HepG2 (cell line): ENCODE results near the gene SIAE. TPM values are rescaled to one million over a fixed set of nuclear protein-coding genes. Genes with fewer than 3 reads are reported as not detected.

Experiments
- ATAC-seq: fragments of 200-7000 bp; cut with Tn5 transposase; 3 replicates; pipeline ENCODE4 v1.9.1; 2020; ENCODE audit warnings: mild to moderate bottlenecking, moderate library complexity
- BruUV-seq: library from RNA; stranded (reverse); fragments of 400-500 nt; replicated peaks from 2 replicates; lab custom pipeline; 2021; lab: Mats Ljungman, UMichigan
- CTCF ChIA-PET: fragments of 300-600 bp; formaldehyde crosslinking; extraction: SDS; loops from one replicate; lab custom pipeline; 2021; ENCODE audit warnings: low total read pairs, inconsistent platforms, low intra/inter-chr PET ratio; lab: Yijun Ruan, JAX
- POLR2A ChIA-PET: fragments of 350-600 bp; sonication (Branson Sonifier 250); formaldehyde crosslinking; loops from one replicate; lab custom pipeline; 2020; ENCODE audit warnings: antibody characterized with exemption, inconsistent platforms; lab: Yijun Ruan, JAX
- DNase-seq: peaks from one replicate; pipeline ENCODE4 v3.0.0-alpha.2; 2015; ENCODE audit warnings: low spot score
- FAIRE-seq: peaks from 3 replicates; lab custom pipeline; 2011; peaks lifted over from hg19 to GRCh38; lab: Jason Lieb, UNC
- H2AFZ ChIP-seq: one replicate; pipeline ENCODE4 v1.6.1; 2011; ENCODE audit warnings: low read length, inconsistent platforms
- H3K27ac ChIP-seq: fragments of 300-600 bp; 3 replicates; pipeline ENCODE4 v1.8.0; 2011; ENCODE audit warnings: mixed run types, mild to moderate bottlenecking, mixed read lengths, low read length, inconsistent platforms; ENCODE audit not compliant: insufficient read depth; ENCODE audit errors: extremely low read length
- H3K27me3 ChIP-seq, 2 experiments: fragments of 200-600 bp in 1 of 2; 2 replicates in 1 of 2; 3 replicates in 1 of 2; pipeline versions ENCODE4 v1.6.0 to v1.8.0; 2011; ENCODE audit warnings: low read length in 2 of 2, mild to moderate bottlenecking in 2 of 2, moderate library complexity in 2 of 2, inconsistent platforms in 1 of 2; ENCODE audit not compliant: insufficient read depth in 2 of 2, control insufficient read depth in 1 of 2
- H3K36me3 ChIP-seq, 2 experiments: fragments of 200-600 bp in 1 of 2; replicated peaks in 1 of 2; 2 replicates in 1 of 2; 3 replicates in 1 of 2; pipeline versions ENCODE4 v1.5.1 to v1.8.0; 2011; ENCODE audit warnings: low read length in 2 of 2, inconsistent platforms in 1 of 2; ENCODE audit not compliant: insufficient read depth in 2 of 2, control insufficient read depth in 1 of 2
- H3K4me1 ChIP-seq: 2 replicates; pipeline ENCODE4 v1.5.1; 2012; ENCODE audit warnings: low read length, inconsistent platforms; ENCODE audit not compliant: insufficient read depth
- H3K4me2 ChIP-seq: 2 replicates; pipeline ENCODE4 v1.6.0; 2011; ENCODE audit warnings: low read depth, low read length, inconsistent platforms
- H3K4me3 ChIP-seq, 3 experiments: fragments of 200-600 bp in 1 of 3; sonication (generic), shearing (Covaris generic) in 1 of 3; replicated peaks in 1 of 3; 2 replicates each; pipeline ENCODE4 v1.5.1; 2011 to 2016; ENCODE audit warnings: low read length in 3 of 3, inconsistent platforms in 2 of 3, low read depth in 2 of 3, mild to moderate bottlenecking in 2 of 3, control low read depth in 1 of 3, mixed read lengths in 1 of 3; ENCODE audit not compliant: insufficient read depth in 1 of 3
- H3K79me2 ChIP-seq: one replicate; pipeline ENCODE4 v1.6.1; 2011; ENCODE audit warnings: low read length, inconsistent platforms; ENCODE audit not compliant: insufficient read depth
- H3K9ac ChIP-seq: 2 replicates; pipeline ENCODE4 v1.6.0; 2011; ENCODE audit warnings: mild to moderate bottlenecking, low read depth, low read length, inconsistent platforms; ENCODE audit not compliant: insufficient read depth
- H3K9me3 ChIP-seq: 2 replicates; pipeline ENCODE4 v1.5.1; 2012; ENCODE audit warnings: mild to moderate bottlenecking, low read length
- H4K20me1 ChIP-seq: 2 replicates; pipeline ENCODE4 v1.6.0; 2011; ENCODE audit warnings: inconsistent platforms, mild to moderate bottlenecking, low read length, moderate library complexity; ENCODE audit not compliant: insufficient read depth
- ZC3H13 ChIP-seq: sonication (generic); formaldehyde crosslinking; IDR thresholded peaks from 2 replicates; pipeline ENCODE4 v1.8.1; 2023; ENCODE audit warnings: mild to moderate bottlenecking, missing genetic modification reagents, moderate library complexity
- WGBS: methylation state at CpG from one replicate; pipeline ENCODE4 v1.1.6; 2017; ENCODE audit warnings: low lambda C conversion rate; 5-methylcytosine and 5-hydroxymethylcytosine counted together
- in situ Hi-C: cut with HindIII; loops from 2 replicates; pipeline ENCODE4 v1.10.0; 2017; ENCODE audit warnings: low pct_unique_long_range_greater_than_20kb; ENCODE audit not compliant: extremely low pct_ligation_motif_present
- intact Hi-C: fragments of 100-400 bp; cut with micrococcal nuclease; formaldehyde crosslinking; loops from one replicate; pipeline ENCODE4 v1.10.0; 2022; ENCODE audit not compliant: unreplicated experiment
- polyA plus RNA-seq, 8 experiments: library from polyadenylated mRNA; depleted of rRNA in 3 of 8; stranded (reverse) in 7 of 8; unstranded in 1 of 8; fragments of >200 nt; fragmentation: Illumina TruSeq in 4 of 8; extraction: Trizol in 4 of 8; gene quantifications; 2 replicates each; pipeline versions ENCODE4 v1.2.1 to v1.2.3, GENCODE V29; 2011 to 2016; ENCODE audit warnings: low read depth in 4 of 8, missing spikeins in 1 of 8, mixed read lengths in 1 of 8; ENCODE audit not compliant: insufficient read depth in 1 of 8
- total RNA-seq, 5 experiments: library from RNA; depleted of rRNA; stranded (reverse); fragments of >200 nt; fragmentation: Illumina TruSeq; extraction: Trizol; gene quantifications; 2 replicates each; pipeline ENCODE4 v1.2.3, GENCODE V29; 2016; ENCODE audit warnings: low read depth in 1 of 5
- TF ChIP-seq, protein P1 (sequence below), 2 experiments: sonication (generic) in 1 of 2; formaldehyde crosslinking in 1 of 2; IDR thresholded peaks; 2 replicates each; pipeline versions ENCODE4 v1.4.0 to v1.6.1; 2016 to 2020; ENCODE audit warnings: borderline replicate concordance in 1 of 2, low read depth in 1 of 2, mild to moderate bottlenecking in 1 of 2, missing genetic modification reagents in 1 of 2
- TF ChIP-seq, protein P2 (sequence below), 2 experiments: fragments of 450-650 bp in 1 of 2; sonication (generic) in 1 of 2; formaldehyde crosslinking in 1 of 2; IDR thresholded peaks; 2 replicates each; pipeline versions ENCODE4 v1.6.1 to v1.8.0; 2016 to 2022; ENCODE audit warnings: antibody characterized with exemption in 1 of 2, mild to moderate bottlenecking in 1 of 2, missing genetic modification reagents in 1 of 2

SIAE gene
- total and polyA plus RNA-seq, 2 of the 13 experiments (the other 11 are each of a cell fraction or from before 2014, with no cell fraction given): 7.0 to 22.4 TPM

DNA sequence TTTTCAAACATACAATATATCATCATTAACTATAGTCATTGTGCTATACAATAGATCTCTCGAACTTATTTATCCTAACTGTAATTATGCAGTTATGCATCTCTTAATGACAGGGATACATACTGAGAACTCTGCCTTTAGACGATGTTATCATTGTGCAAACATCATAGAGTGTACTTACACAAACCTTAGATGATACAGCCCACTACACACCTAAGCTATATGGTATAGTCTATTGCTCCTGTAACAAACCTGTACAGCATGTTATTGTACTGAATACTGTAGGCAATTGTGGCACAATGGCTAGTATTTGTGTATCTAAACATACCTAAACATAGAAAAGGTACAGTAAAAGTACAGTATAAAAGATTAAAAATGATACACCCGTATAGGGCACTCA lies 38.9 kb upstream of the SIAE start (continued):
- TF ChIP-seq, protein P1, sequence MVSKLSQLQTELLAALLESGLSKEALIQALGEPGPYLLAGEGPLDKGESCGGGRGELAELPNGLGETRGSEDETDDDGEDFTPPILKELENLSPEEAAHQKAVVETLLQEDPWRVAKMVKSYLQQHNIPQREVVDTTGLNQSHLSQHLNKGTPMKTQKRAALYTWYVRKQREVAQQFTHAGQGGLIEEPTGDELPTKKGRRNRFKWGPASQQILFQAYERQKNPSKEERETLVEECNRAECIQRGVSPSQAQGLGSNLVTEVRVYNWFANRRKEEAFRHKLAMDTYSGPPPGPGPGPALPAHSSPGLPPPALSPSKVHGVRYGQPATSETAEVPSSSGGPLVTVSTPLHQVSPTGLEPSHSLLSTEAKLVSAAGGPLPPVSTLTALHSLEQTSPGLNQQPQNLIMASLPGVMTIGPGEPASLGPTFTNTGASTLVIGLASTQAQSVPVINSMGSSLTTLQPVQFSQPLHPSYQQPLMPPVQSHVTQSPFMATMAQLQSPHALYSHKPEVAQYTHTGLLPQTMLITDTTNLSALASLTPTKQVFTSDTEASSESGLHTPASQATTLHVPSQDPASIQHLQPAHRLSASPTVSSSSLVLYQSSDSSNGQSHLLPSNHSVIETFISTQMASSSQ (IDR thresholded peaks at IDR 0.05; ENCODE audit: low read depth): no peak
- TF ChIP-seq, protein P1 (CRISPR knock-in tag; IDR thresholded peaks at IDR 0.05; ENCODE audit: borderline replicate concordance): no peak

DNA sequence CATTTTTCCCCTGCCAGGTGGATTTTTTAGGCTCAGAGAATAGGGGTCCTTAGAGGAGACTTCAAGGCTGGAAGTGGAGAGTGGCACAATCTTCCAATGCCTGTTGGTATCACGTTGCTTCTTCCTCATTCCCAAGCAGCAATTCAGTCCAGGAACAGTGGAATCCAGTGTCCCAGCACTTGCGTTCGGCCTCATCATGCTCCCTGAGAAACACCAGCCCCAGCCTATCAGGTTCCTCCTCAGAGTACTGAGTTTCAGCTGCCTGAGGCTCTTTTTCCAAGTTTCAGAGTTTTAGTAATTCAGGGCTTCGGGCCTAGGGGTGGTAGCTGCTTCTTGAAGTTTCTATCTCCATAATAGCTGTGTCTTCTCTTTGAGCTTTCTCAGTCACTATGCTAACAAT lies 34.3 kb upstream of the SIAE start:
- Histone ChIP-seq H3K4me1 (no peaks in the 10 kb centered on the region), H3K4me2 (no peak overlapping the region), H3K9me3 (no peaks in the 10 kb centered on the region), H3K27ac (no peak overlapping the region), H3K4me3 (no peak overlapping the region), H3K9ac (no peak overlapping the region), H3K27me3 (peaks cover 0 to 14% of the 10 kb centered on the region in 2 experiments; a peak in 3 of 5 replicates), H3K36me3 (no peaks in the 10 kb centered on the region), H4K20me1 (no peaks in the 10 kb centered on the region), H3K79me2 (no peaks in the 10 kb centered on the region), H2AFZ (no peak overlapping the region)
- WGBS: 0% methylated on average over 2 of the region's 4 CpGs
- ATAC-seq (no peak), FAIRE-seq (no peak), DNase-seq (no peak)
- in situ Hi-C loops: no loop called here
- intact Hi-C loops: no loop called here
- TF ChIP-seq, protein P2, sequence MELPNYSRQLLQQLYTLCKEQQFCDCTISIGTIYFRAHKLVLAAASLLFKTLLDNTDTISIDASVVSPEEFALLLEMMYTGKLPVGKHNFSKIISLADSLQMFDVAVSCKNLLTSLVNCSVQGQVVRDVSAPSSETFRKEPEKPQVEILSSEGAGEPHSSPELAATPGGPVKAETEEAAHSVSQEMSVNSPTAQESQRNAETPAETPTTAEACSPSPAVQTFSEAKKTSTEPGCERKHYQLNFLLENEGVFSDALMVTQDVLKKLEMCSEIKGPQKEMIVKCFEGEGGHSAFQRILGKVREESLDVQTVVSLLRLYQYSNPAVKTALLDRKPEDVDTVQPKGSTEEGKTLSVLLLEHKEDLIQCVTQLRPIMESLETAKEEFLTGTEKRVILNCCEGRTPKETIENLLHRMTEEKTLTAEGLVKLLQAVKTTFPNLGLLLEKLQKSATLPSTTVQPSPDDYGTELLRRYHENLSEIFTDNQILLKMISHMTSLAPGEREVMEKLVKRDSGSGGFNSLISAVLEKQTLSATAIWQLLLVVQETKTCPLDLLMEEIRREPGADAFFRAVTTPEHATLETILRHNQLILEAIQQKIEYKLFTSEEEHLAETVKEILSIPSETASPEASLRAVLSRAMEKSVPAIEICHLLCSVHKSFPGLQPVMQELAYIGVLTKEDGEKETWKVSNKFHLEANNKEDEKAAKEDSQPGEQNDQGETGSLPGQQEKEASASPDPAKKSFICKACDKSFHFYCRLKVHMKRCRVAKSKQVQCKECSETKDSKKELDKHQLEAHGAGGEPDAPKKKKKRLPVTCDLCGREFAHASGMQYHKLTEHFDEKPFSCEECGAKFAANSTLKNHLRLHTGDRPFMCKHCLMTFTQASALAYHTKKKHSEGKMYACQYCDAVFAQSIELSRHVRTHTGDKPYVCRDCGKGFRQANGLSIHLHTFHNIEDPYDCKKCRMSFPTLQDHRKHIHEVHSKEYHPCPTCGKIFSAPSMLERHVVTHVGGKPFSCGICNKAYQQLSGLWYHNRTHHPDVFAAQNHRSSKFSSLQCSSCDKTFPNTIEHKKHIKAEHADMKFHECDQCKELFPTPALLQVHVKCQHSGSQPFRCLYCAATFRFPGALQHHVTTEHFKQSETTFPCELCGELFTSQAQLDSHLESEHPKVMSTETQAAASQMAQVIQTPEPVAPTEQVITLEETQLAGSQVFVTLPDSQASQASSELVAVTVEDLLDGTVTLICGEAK (IDR thresholded peaks at IDR 0.05): no peak
- TF ChIP-seq, protein P2 (CRISPR knock-in tag; IDR thresholded peaks at IDR 0.05): no peak
- TF ChIP-seq ZC3H13 (CRISPR knock-in tag): no peak
- POLR2A ChIA-PET: no interaction called here
- BruUV-seq: no TSS peak
- CTCF ChIA-PET: no interaction called here
